Nephron progenitor cell (in vitro differentiated cells): Measurements from ENCODE around the gene BCL11A.

Experiments used
- DNase-seq: peaks from one replicate; pipeline ENCODE4 v3.0.0; 2021
- H3K27ac Mint-ChIP-seq: 2 replicates; pipeline ENCODE4 v1.8.0; 2021; ENCODE audit warnings: mild to moderate bottlenecking, moderate library complexity, mixed read lengths
- H3K27me3 Mint-ChIP-seq: 2 replicates; pipeline ENCODE4 v1.8.0; 2021; ENCODE audit warnings: mild to moderate bottlenecking, low read depth, mixed read lengths; ENCODE audit not compliant: poor library complexity
- H3K36me3 Mint-ChIP-seq: 2 replicates; pipeline ENCODE4 v1.8.0; 2021; ENCODE audit warnings: low read depth, mixed read lengths
- H3K4me1 Mint-ChIP-seq: 2 replicates; pipeline ENCODE4 v1.8.0; 2021; ENCODE audit warnings: mixed read lengths
- H3K4me3 Mint-ChIP-seq: 2 replicates; pipeline ENCODE4 v1.8.0; 2021; ENCODE audit warnings: mild to moderate bottlenecking, moderate library complexity, mixed read lengths
- H3K9me3 Mint-ChIP-seq: 2 replicates; pipeline ENCODE4 v1.8.0; 2021; ENCODE audit warnings: mild to moderate bottlenecking, moderate library complexity, mixed read lengths
- TF ChIP-seq, protein P1 (sequence below): fragments of 200-600 bp; sonication (generic); IDR thresholded peaks from 2 replicates; pipeline ENCODE4 v1.5.0; 2021; ENCODE audit warnings: antibody characterized with exemption

Gene BCL11A

DNA sequence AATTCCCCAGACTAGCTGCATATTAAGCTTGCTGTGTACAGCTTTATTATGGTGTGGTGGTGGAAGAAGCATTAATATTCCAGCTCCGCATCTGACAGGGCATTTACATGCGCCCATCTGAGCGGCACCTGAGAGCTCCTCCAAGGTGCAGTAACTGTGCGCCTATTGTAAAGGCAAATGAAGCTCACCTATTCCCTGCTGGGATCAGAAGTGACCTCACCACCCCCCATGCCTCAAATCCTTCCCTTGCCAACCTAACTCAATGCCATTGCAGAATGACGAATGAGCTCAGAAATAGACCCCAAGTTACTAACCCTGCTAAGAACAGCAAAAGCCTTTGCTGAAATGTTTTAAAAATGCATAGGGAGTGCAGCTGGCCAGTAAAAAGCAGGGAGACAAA, 14.3 kb downstream of the BCL11A start:
- TF ChIP-seq, protein P1, sequence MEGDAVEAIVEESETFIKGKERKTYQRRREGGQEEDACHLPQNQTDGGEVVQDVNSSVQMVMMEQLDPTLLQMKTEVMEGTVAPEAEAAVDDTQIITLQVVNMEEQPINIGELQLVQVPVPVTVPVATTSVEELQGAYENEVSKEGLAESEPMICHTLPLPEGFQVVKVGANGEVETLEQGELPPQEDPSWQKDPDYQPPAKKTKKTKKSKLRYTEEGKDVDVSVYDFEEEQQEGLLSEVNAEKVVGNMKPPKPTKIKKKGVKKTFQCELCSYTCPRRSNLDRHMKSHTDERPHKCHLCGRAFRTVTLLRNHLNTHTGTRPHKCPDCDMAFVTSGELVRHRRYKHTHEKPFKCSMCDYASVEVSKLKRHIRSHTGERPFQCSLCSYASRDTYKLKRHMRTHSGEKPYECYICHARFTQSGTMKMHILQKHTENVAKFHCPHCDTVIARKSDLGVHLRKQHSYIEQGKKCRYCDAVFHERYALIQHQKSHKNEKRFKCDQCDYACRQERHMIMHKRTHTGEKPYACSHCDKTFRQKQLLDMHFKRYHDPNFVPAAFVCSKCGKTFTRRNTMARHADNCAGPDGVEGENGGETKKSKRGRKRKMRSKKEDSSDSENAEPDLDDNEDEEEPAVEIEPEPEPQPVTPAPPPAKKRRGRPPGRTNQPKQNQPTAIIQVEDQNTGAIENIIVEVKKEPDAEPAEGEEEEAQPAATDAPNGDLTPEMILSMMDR = no peak
- Mint-ChIP-seq H3K27ac (no peak overlapping the region), H3K9me3 (no peaks in the 10 kb centered on the region), H3K36me3 (peaks cover 4% of the 10 kb centered on the region), H3K4me3 (no peak overlapping the region), H3K27me3 (peaks cover 6% of the 10 kb centered on the region), H3K4me1 (peaks cover 53% of the 10 kb centered on the region)
- DNase-seq = no peak

DNA sequence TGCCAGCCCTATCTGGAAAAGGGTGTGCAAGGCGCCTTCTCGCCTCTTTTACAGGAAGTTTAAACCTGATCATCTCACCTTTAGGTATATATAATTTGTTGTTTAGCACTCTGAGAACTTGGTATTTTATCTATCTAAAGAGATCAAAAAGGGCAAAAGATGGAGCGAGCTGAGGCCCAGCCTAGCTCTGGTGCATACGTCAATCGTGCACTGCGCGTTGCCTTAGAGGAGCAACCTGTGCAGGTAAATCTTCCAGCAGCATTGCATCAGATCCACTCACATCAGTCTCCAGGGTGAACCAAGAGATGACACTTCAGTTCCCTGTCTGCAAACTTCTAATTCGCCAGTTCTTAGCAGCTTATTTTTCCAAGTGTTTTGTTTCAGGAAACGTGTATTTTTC, 15.4 kb downstream of the BCL11A start:
- Mint-ChIP-seq H3K9me3 (no peaks in the 10 kb centered on the region), H3K36me3 (peaks cover under 1% of the 10 kb centered on the region), H3K4me1 (peaks cover 58% of the 10 kb centered on the region), H3K27ac (no peak overlapping the region), H3K27me3 (peaks cover 7% of the 10 kb centered on the region), H3K4me3 (no peak overlapping the region)
- TF ChIP-seq, protein P1 = no peak
- no peak for DNase-seq

DNA sequence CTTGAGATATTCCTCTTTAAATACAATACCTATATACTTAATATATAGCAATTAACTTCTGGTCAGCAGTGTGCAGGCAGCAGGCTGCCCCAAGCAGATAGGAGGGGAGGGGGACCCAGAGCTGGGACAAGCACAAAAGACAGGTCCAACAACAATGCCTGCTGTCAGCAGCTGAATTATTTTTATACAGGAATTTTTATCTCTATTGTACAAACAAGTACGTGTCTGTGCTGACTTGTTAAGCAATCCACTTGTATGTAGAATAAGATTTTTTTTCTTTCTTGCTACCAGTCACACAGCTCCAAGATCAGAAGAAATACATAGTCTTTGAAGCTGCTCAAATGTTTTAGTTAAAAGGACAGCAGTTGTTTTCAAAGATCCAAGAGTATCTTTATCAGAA, 16.7 kb downstream of the BCL11A start:
- Mint-ChIP-seq H3K36me3 (no peaks in the 10 kb centered on the region), H3K27me3 (peaks cover 11% of the 10 kb centered on the region), H3K9me3 (no peaks in the 10 kb centered on the region), H3K4me3 (no peak overlapping the region), H3K4me1 (peaks cover 71% of the 10 kb centered on the region), H3K27ac (no peak overlapping the region)
- no peak for DNase-seq
- TF ChIP-seq, protein P1 = no peak

DNA sequence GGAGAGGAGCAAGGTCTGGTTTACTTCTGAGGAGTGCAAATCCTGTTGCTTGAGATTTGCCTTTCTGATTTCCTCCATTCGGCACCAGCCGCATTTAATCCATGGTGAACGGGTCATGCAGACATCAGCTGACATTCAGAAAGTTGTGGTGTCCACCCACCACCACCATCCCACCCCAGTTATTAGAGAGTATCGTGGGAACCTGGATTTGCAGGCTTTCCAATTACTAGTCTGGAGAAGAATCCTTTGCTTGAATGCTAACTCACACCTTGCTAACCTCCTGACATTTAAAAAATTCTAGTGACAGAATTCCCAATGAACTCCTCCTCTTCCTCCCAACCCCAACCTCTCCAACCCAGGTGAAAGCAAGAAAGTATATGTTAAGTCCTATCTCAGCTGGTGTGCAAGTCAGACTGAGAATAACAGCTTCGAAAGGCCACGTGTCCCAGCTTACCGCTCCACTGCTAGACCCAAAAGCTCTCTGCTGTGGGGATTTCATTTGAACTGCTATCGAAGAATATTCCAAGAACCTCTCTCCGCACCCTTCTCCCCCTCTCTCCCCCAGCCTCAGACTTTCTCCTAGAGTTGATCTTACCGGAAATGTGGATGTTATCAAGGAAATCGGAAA, 17.7 kb downstream of the BCL11A start:
- Mint-ChIP-seq H3K27ac (no peak overlapping the region), H3K4me1 (peaks cover 75% of the 10 kb centered on the region), H3K27me3 (peaks cover 15% of the 10 kb centered on the region)

DNA sequence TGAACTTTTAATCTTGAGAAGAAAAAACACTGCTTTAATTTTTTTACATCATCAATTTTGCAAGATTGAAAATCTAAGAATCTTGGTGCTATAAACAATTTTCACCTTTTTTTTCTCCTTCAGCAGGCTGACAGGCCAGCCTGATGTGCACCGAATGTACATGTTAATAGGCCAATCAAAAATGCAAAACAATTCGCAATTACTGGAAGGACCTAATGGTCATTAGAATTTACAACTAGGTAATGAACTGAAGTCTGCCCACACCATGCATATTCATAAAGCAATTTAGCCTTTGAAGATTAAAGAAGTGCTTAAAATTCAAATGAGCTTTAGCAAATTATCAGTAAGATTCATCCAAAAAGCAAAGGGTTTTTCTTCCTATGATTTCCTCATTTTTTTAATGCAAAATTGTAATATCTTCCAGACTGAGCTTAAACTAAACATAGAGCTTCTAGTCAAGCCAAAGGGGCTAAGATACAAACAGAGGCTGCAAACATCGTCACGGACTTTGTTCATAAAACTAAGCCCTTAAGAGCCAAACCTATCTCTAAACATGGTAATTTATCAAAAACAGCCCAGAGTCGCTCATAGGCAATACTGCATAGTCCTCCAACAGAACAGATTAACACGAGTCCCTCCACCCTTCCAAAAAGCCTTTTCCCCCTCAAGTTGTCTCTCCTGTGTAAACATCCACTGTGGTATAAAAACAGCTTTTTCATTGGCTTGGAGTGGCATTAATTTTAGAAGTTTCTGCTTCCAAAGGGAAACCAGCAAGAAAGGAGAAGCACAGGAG, 18.4 kb downstream of the BCL11A start:
- no peak overlapping the region for H3K27ac Mint-ChIP-seq
- H3K4me1 Mint-ChIP-seq = peaks cover 75% of the 10 kb centered on the region
- no peak for DNase-seq
- TF ChIP-seq, protein P1 = no peak
- H3K4me3 Mint-ChIP-seq = no peak overlapping the region
- no peaks in the 10 kb centered on the region for H3K9me3 Mint-ChIP-seq
- no peaks in the 10 kb centered on the region for H3K36me3 Mint-ChIP-seq
- H3K27me3 Mint-ChIP-seq = peaks cover 22% of the 10 kb centered on the region

More for the DNA sequence above, 17.7 kb downstream of the BCL11A start:
- DNase-seq = no peak
- H3K9me3 Mint-ChIP-seq = no peaks in the 10 kb centered on the region
- H3K4me3 Mint-ChIP-seq = no peak overlapping the region
- TF ChIP-seq, protein P1 = no peak
- H3K36me3 Mint-ChIP-seq = no peaks in the 10 kb centered on the region
